DOHH2 (cell line): ENCODE data around the gene GASK1A.

Source experiments
- H3F3A ChIP-seq: fragments of 200-600 bp; sonication (generic), shearing (Covaris generic); 2 replicates; pipeline ENCODE4 v1.6.0; 2016; ENCODE audit warnings: antibody characterized with exemption, mild to moderate bottlenecking; ENCODE audit not compliant: control insufficient read depth, insufficient read depth
- H3K27ac ChIP-seq: fragments of 200-600 bp; sonication (generic); 2 replicates; pipeline ENCODE4 v1.5.1; 2014; ENCODE audit warnings: low read depth, mild to moderate bottlenecking, low read length, moderate library complexity
- H3K27me3 ChIP-seq: fragments of 200-600 bp; sonication (generic); 2 replicates; pipeline ENCODE4 v1.6.1; 2014; ENCODE audit warnings: mild to moderate bottlenecking, low read length, mixed read lengths; ENCODE audit not compliant: control insufficient read depth
- H3K36me3 ChIP-seq: fragments of 200-600 bp; sonication (generic); 2 replicates; pipeline ENCODE4 v1.6.1; 2014; ENCODE audit warnings: mild to moderate bottlenecking, low read length, moderate library complexity, mixed read lengths; ENCODE audit not compliant: control insufficient read depth
- H3K4me1 ChIP-seq: fragments of 200-600 bp; sonication (generic); 2 replicates; pipeline ENCODE4 v1.6.1; 2014; ENCODE audit warnings: mild to moderate bottlenecking, low read length, mixed read lengths; ENCODE audit not compliant: control insufficient read depth
- H3K4me2 ChIP-seq: fragments of 200-600 bp; sonication (generic); 2 replicates; pipeline ENCODE4 v1.6.0; 2014; ENCODE audit warnings: mild to moderate bottlenecking, low read length, moderate library complexity
- H3K4me3 ChIP-seq: fragments of 200-600 bp; sonication (generic); 2 replicates; pipeline ENCODE4 v1.5.1; 2014; ENCODE audit warnings: mild to moderate bottlenecking, low read length, mixed read lengths
- H3K79me2 ChIP-seq: fragments of 200-600 bp; sonication (generic); 2 replicates; pipeline ENCODE4 v1.6.1; 2014; ENCODE audit warnings: mild to moderate bottlenecking, low read length, mixed read lengths; ENCODE audit not compliant: control insufficient read depth
- H3K9me2 ChIP-seq: fragments of 200-600 bp; sonication (generic); replicated peaks from 2 replicates; pipeline ENCODE4 v1.6.1; 2014; ENCODE audit warnings: mild to moderate bottlenecking, low read length, mixed read lengths; ENCODE audit not compliant: control insufficient read depth
- H3K9me3 ChIP-seq: fragments of 200-600 bp; sonication (generic); 2 replicates; pipeline ENCODE4 v1.6.1; 2014; ENCODE audit warnings: antibody characterized with exemption, low read length, mixed read lengths; ENCODE audit not compliant: control insufficient read depth, insufficient read depth
- H4K20me1 ChIP-seq: fragments of 200-600 bp; sonication (generic); 2 replicates; pipeline ENCODE4 v1.6.0; 2014; ENCODE audit warnings: low read depth, mild to moderate bottlenecking, antibody characterized with exemption, low read length, moderate library complexity; ENCODE audit not compliant: control insufficient read depth, insufficient read depth
- CTCF ChIP-seq: fragments of 200-600 bp; sonication (generic); IDR thresholded peaks from one replicate; pipeline ENCODE4 v1.5.1; 2014; ENCODE audit warnings: antibody characterized with exemption, mild to moderate bottlenecking, low read depth, low read length; ENCODE audit not compliant: poor library complexity, severe bottlenecking
- EZH2phosphoT487 ChIP-seq: fragments of 200-600 bp; sonication (generic); IDR thresholded peaks from 2 replicates; pipeline ENCODE4 v1.6.1; 2017; ENCODE audit warnings: borderline replicate concordance, mild to moderate bottlenecking, antibody characterized with exemption, low read length, moderate library complexity, mixed read lengths

GASK1A gene

GRCh38 chr3:43094381-43094780, 115.3 kb downstream of the GASK1A start:
- H4K20me1 ChIP-seq = no peaks in the 10 kb centered on the region
- H3K27me3 ChIP-seq = peaks cover 3% of the 10 kb centered on the region; the same call in 1 of the 2 replicates
- H3K9me2 ChIP-seq = no peaks in the 10 kb centered on the region
- no peaks in the 10 kb centered on the region for H3F3A ChIP-seq
- H3K4me1 ChIP-seq = no peaks in the 10 kb centered on the region
- H3K79me2 ChIP-seq = no peaks in the 10 kb centered on the region
- H3K9me3 ChIP-seq = no peaks in the 10 kb centered on the region
- H3K27ac ChIP-seq = no peak overlapping the region
- H3K4me3 ChIP-seq = no peak overlapping the region
- no peak overlapping the region for H3K4me2 ChIP-seq
- TF ChIP-seq EZH2phosphoT487 (no peak), CTCF (no peak)
- H3K36me3 ChIP-seq = no peaks in the 10 kb centered on the region

GRCh38 chr3:43094851-43095250, 115.7 kb downstream of the GASK1A start:
- H3K27ac ChIP-seq = no peak overlapping the region
- no peaks in the 10 kb centered on the region for H3F3A ChIP-seq
- H3K4me3 ChIP-seq = no peak overlapping the region
- H3K4me2 ChIP-seq = no peak overlapping the region
- H3K79me2 ChIP-seq = no peaks in the 10 kb centered on the region
- TF ChIP-seq EZH2phosphoT487 = no peak
- TF ChIP-seq CTCF = no peak
- H3K36me3 ChIP-seq = no peaks in the 10 kb centered on the region
- H3K9me2 ChIP-seq = no peaks in the 10 kb centered on the region
- peaks cover 3% of the 10 kb centered on the region; the same call in 1 of the 2 replicates for H3K27me3 ChIP-seq
- H3K4me1 ChIP-seq = no peaks in the 10 kb centered on the region
- H3K9me3 ChIP-seq = no peaks in the 10 kb centered on the region
- H4K20me1 ChIP-seq = no peaks in the 10 kb centered on the region

GRCh38 chr3:43095370-43095769, 116.3 kb downstream of the GASK1A start:
- H4K20me1 ChIP-seq = no peaks in the 10 kb centered on the region
- no peaks in the 10 kb centered on the region for H3K36me3 ChIP-seq
- H3K9me3 ChIP-seq = no peaks in the 10 kb centered on the region
- no peak for TF ChIP-seq CTCF
- no peaks in the 10 kb centered on the region for H3K4me1 ChIP-seq
- no peak overlapping the region for H3K4me3 ChIP-seq
- H3K9me2 ChIP-seq = no peaks in the 10 kb centered on the region
- no peaks in the 10 kb centered on the region for H3K79me2 ChIP-seq
- no peaks in the 10 kb centered on the region for H3F3A ChIP-seq
- H3K27ac ChIP-seq = no peak overlapping the region
- H3K4me2 ChIP-seq = no peak overlapping the region
- peaks cover 3% of the 10 kb centered on the region; the same call in 1 of the 2 replicates for H3K27me3 ChIP-seq

- no peak for TF ChIP-seq CTCF
- no peak for TF ChIP-seq EZH2phosphoT487
- no peaks in the 10 kb centered on the region for H3K4me1 ChIP-seq
Measured at GRCh38 chr3:43096761-43097160, 117.7 kb downstream of the GASK1A start.

More at GRCh38 chr3:43096761-43097160, 117.7 kb downstream of the GASK1A start:
- Histone ChIP-seq H3K4me2 (no peak overlapping the region), H3K27ac (no peak overlapping the region), H4K20me1 (no peaks in the 10 kb centered on the region), H3K36me3 (no peaks in the 10 kb centered on the region), H3K79me2 (no peaks in the 10 kb centered on the region), H3K27me3 (peaks cover 3% of the 10 kb centered on the region; the same call in 1 of the 2 replicates), H3K9me2 (no peaks in the 10 kb centered on the region), H3K9me3 (no peaks in the 10 kb centered on the region), H3F3A (no peaks in the 10 kb centered on the region), H3K4me3 (no peak overlapping the region)
